HEK293 (cell line): ENCODE data around the gene FBL.

Source experiments
- CTCF ChIA-PET: fragments of 350-600 bp; formaldehyde crosslinking; extraction: SDS; loops from one replicate; lab custom pipeline; 2021; ENCODE audit warnings: antibody characterized with exemption; lab: Yijun Ruan, JAX
- POLR2A ChIA-PET: fragments of 300-600 bp; formaldehyde crosslinking; extraction: SDS; loops from one replicate; lab custom pipeline; 2020; ENCODE audit warnings: antibody characterized with exemption, inconsistent platforms; lab: Yijun Ruan, JAX
- H3K27ac ChIP-seq: fragments of 200-500 bp; sonication (Bioruptor generic); 2 replicates; pipeline ENCODE4 v1.5.1; 2014; ENCODE audit warnings: low read depth, low read length, control low read depth, inconsistent platforms; ENCODE audit errors: extremely low read depth
- H3K36me3 ChIP-seq, 2 experiments: fragments of 200-500 bp in 1 of 2; sonication (Bioruptor generic) in 1 of 2; 1 replicate in 1 of 2; 2 replicates in 1 of 2; pipeline ENCODE4 v1.5.1; 2014 to 2017; ENCODE audit warnings: inconsistent platforms in 2 of 2, low read length in 2 of 2; ENCODE audit not compliant: control insufficient read depth in 2 of 2, insufficient read depth in 1 of 2
- H3K4me1 ChIP-seq: fragments of 200-500 bp; sonication (Bioruptor generic); 2 replicates; pipeline ENCODE4 v1.5.1; 2014; ENCODE audit warnings: mild to moderate bottlenecking, low read length, inconsistent platforms; ENCODE audit not compliant: control insufficient read depth, insufficient read depth
- H3K4me3 ChIP-seq: 2 replicates; pipeline ENCODE4 v1.5.1; 2011; ENCODE audit warnings: low read depth, mild to moderate bottlenecking, control low read depth, low read length, moderate library complexity
- H3K9me3 ChIP-seq: fragments of 200-500 bp; sonication (Bioruptor generic); 2 replicates; pipeline ENCODE4 v1.5.1; 2014; ENCODE audit warnings: low read depth, low read length, inconsistent platforms; ENCODE audit not compliant: control insufficient read depth, insufficient read depth
- FEZF1 ChIP-seq: fragments of 450-650 bp; formaldehyde crosslinking; IDR thresholded peaks from 2 replicates; pipeline ENCODE4 v1.5.1; 2016; ENCODE audit warnings: missing biosample characterization, missing genetic modification characterization
- KLF9 ChIP-seq: fragments of 450-650 bp; formaldehyde crosslinking; IDR thresholded peaks from 2 replicates; pipeline ENCODE4 v1.5.1; 2016; ENCODE audit warnings: missing biosample characterization, missing genetic modification characterization, low read depth
- SP2 ChIP-seq: fragments of 450-650 bp; formaldehyde crosslinking; IDR thresholded peaks from 2 replicates; pipeline ENCODE4 v1.5.1; 2016; ENCODE audit warnings: missing biosample characterization, missing genetic modification characterization
- ZNF10 ChIP-seq: fragments of 450-650 bp; formaldehyde crosslinking; IDR thresholded peaks from 2 replicates; pipeline ENCODE4 v1.5.1; 2017; ENCODE audit warnings: missing biosample characterization, missing genetic modification characterization
- ZNF157 ChIP-seq: fragments of 450-650 bp; formaldehyde crosslinking; IDR thresholded peaks from 2 replicates; pipeline ENCODE4 v1.5.1; 2016; ENCODE audit warnings: missing biosample characterization, missing genetic modification characterization
- ZNF404 ChIP-seq: fragments of 450-650 bp; formaldehyde crosslinking; IDR thresholded peaks from 2 replicates; pipeline ENCODE4 v1.5.1; 2017; ENCODE audit warnings: missing biosample characterization, missing genetic modification characterization
- ZNF558 ChIP-seq: fragments of 450-650 bp; formaldehyde crosslinking; IDR thresholded peaks from 2 replicates; pipeline ENCODE4 v1.5.1; 2016; ENCODE audit warnings: missing biosample characterization, missing genetic modification characterization
- ZNF596 ChIP-seq: fragments of 450-650 bp; IDR thresholded peaks from 2 replicates; pipeline ENCODE4 v1.5.0; 2018; ENCODE audit warnings: missing biosample characterization, mild to moderate bottlenecking, missing genetic modification characterization, moderate library complexity
- ZNF600 ChIP-seq: fragments of 450-650 bp; formaldehyde crosslinking; IDR thresholded peaks from 2 replicates; pipeline ENCODE4 v1.5.1; 2016; ENCODE audit warnings: missing biosample characterization, missing genetic modification characterization
- ZNF623 ChIP-seq: fragments of 450-650 bp; formaldehyde crosslinking; IDR thresholded peaks from 2 replicates; pipeline ENCODE4 v1.5.1; 2016; ENCODE audit warnings: missing biosample characterization, missing genetic modification characterization
- ZNF777 ChIP-seq: fragments of 450-650 bp; formaldehyde crosslinking; IDR thresholded peaks from 2 replicates; pipeline ENCODE4 v1.5.1; 2017; ENCODE audit warnings: missing biosample characterization, missing genetic modification characterization, borderline replicate concordance
- ZNF785 ChIP-seq: fragments of 450-650 bp; formaldehyde crosslinking; IDR thresholded peaks from 2 replicates; pipeline ENCODE4 v1.5.1; 2016; ENCODE audit warnings: missing biosample characterization, missing genetic modification characterization
- ZSCAN16 ChIP-seq: fragments of 450-650 bp; formaldehyde crosslinking; IDR thresholded peaks from 2 replicates; pipeline ENCODE4 v1.5.1; 2016; ENCODE audit warnings: missing biosample characterization, missing genetic modification characterization
- TF ChIP-seq, protein P1 (sequence below): fragments of 450-650 bp; formaldehyde crosslinking; IDR thresholded peaks from 2 replicates; pipeline ENCODE4 v1.5.1; 2016; ENCODE audit warnings: missing biosample characterization, missing genetic modification characterization
- TF ChIP-seq, protein P2 (sequence below): fragments of 450-650 bp; formaldehyde crosslinking; IDR thresholded peaks from 2 replicates; pipeline ENCODE4 v1.5.1; 2016; ENCODE audit warnings: missing biosample characterization, missing genetic modification characterization
- TF ChIP-seq, protein P3 (sequence below): fragments of 450-650 bp; formaldehyde crosslinking; IDR thresholded peaks from 2 replicates; pipeline ENCODE4 v1.5.1; 2016; ENCODE audit warnings: missing biosample characterization, missing genetic modification characterization
- TF ChIP-seq, protein P4 (sequence below): fragments of 450-650 bp; formaldehyde crosslinking; conservative IDR thresholded peaks from 2 replicates; pipeline ENCODE4 v1.5.1; 2016; ENCODE audit warnings: low read depth, missing biosample characterization, missing genetic modification characterization

The FBL gene

DNA sequence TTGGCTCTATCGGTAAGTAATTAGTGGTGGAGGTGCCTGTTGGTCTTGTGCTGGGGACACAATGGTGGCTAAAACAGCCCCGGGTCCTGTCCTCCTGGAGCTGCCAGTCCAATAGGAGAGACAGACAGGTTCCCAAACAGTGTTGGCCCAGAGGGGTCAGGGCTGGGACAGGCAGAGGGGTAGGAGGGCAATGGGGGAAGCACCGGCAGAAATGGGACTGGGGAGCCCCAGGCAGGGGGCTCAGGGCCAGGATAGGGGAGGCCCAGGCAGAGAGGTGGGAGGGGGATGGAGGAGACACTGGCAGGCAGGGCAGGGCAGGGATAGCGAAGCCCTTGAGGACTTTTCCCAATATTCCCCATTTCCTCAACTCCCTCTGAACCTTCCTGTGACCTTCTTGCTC, 2.2 kb upstream of the FBL start:
- POLR2A ChIA-PET = no interaction called here
- CTCF ChIA-PET = no interaction called here
- TF ChIP-seq ZNF157 (tag by site-specific recombination) (peak; percentile 11; the same call in 1 of the 2 replicates), ZNF10 (tag by site-specific recombination) (no peak)
- Histone ChIP-seq H3K4me3 (no peak overlapping the region), H3K4me1 (peaks cover 28% of the 10 kb centered on the region), H3K27ac (no peak overlapping the region), H3K9me3 (no peaks in the 10 kb centered on the region), H3K36me3 (peaks cover 0 to 2% of the 10 kb centered on the region in 2 experiments; a peak in 1 of 3 replicates)

DNA sequence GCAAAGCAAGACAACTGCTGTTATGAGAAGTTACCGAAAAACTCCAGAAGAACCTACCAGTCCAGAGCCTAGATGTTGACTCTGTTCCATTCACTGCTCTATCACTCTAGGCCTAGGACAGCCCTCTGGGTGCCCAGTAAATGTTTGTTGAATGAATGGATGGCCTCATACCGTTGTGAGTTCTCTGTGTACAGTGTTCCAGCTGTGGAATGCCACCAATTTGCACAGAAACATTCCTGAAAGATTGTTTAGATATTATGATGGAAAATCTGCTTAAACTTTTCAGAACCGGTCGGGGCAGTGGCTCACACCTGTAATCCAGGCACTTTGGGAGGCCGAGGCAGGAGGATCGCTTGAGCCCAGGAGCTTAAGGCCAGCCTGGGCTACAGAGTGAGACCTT, 1.3 kb upstream of the FBL start:
- no peak overlapping the region for H3K27ac ChIP-seq
- TF ChIP-seq ZNF785 (tag by site-specific recombination) (no peak), ZNF558 (0 out of 2 replicates have a peak, but pooled peaks have one; percentile 25)
- TF ChIP-seq, protein P1, sequence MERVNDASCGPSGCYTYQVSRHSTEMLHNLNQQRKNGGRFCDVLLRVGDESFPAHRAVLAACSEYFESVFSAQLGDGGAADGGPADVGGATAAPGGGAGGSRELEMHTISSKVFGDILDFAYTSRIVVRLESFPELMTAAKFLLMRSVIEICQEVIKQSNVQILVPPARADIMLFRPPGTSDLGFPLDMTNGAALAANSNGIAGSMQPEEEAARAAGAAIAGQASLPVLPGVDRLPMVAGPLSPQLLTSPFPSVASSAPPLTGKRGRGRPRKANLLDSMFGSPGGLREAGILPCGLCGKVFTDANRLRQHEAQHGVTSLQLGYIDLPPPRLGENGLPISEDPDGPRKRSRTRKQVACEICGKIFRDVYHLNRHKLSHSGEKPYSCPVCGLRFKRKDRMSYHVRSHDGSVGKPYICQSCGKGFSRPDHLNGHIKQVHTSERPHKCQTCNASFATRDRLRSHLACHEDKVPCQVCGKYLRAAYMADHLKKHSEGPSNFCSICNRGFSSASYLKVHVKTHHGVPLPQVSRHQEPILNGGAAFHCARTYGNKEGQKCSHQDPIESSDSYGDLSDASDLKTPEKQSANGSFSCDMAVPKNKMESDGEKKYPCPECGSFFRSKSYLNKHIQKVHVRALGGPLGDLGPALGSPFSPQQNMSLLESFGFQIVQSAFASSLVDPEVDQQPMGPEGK (tag by site-specific recombination) = no peak
- TF ChIP-seq, protein P2, sequence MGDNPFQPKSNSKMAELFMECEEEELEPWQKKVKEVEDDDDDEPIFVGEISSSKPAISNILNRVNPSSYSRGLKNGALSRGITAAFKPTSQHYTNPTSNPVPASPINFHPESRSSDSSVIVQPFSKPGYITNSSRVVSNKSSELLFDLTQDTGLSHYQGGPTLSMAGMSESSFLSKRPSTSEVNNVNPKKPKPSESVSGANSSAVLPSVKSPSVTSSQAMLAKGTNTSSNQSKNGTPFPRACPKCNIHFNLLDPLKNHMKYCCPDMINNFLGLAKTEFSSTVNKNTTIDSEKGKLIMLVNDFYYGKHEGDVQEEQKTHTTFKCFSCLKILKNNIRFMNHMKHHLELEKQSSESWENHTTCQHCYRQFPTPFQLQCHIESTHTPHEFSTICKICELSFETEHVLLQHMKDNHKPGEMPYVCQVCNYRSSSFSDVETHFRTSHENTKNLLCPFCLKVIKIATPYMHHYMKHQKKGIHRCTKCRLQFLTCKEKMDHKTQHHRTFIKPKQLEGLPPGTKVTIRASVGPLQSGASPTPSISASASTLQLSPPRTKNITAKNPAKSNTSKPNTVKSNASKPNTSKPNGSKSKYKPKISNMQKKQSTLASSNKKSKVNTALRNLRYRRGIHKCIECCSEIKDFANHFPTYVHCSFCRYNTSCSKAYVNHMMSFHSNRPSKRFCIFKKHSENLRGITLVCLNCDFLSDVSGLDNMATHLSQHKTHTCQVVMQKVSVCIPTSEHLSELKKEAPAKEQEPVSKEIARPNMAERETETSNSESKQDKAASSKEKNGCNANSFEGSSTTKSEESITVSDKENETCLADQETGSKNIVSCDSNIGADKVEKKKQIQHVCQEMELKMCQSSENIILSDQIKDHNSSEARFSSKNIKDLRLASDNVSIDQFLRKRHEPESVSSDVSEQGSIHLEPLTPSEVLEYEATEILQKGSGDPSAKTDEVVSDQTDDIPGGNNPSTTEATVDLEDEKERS (tag by site-specific recombination) = no peak
- ChIA-PET POLR2A (interaction anchor here (2.4 to 6.5 kb wide), 4 partner anchors 12 to 412 kb away, joined by 8 to 124 read pairs (median 19); partner anchors contain the start of genes DYRK1B, PSMC4 and RPS16), CTCF (interaction anchor here (1.2 to 7.8 kb wide), 3 partner anchors 14 to 787 kb away, joined by 3 to 237 read pairs (median 63); partner anchors contain the start of gene DYRK1B)
- no peaks in the 10 kb centered on the region for H3K9me3 ChIP-seq
- peaks cover 36% of the 10 kb centered on the region for H3K4me1 ChIP-seq
- peaks cover 0 to 3% of the 10 kb centered on the region in 2 experiments; a peak in 1 of 3 replicates for H3K36me3 ChIP-seq
- no peak overlapping the region for H3K4me3 ChIP-seq

DNA sequence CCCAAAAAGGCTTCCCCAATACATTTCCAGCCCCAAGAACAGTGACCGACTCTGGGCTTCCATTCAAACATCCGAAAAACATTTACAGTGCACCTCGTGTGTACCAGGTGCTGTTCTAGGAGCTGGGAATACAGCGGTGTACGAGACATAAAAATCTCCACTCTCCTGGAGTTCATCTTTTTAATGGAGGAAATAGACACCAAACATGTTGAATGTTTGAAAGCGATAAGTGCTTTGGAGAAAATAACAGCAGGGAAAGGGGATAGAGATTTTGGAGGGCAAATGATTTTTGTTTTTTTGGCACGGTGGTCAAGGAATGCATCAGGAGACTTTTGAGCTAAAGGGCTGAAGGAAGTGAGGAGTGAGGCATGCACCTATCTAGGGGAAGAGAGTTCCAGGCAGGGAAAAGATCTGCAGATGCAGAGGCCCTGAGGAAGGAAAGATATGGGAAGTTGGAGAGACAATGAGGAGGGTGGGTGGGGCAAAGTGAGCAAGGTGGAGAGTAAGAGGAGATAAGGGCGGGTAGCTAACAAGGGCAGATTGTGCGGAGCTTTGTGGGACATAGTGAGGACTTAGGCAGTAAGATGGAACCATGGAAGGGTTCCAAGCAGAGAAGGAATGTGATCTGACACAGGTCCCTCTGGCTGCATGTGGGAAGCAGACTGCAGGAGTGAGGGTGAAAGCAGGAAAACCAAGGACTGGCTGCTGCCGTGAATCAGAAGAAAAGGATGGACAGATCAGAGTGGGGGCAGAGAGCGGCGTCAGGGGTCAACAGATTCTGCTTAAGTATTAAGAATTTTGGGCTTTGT, 703 bp upstream of the FBL start:
- Histone ChIP-seq H3K36me3 (peaks cover 0 to 3% of the 10 kb centered on the region in 2 experiments; a peak in 1 of 3 replicates), H3K9me3 (no peaks in the 10 kb centered on the region), H3K4me3 (peak overlapping the region; percentile 24), H3K27ac (peak overlapping the region; percentile 78), H3K4me1 (peaks cover 43% of the 10 kb centered on the region)
- CTCF ChIA-PET = interaction anchor here (0.5 to 7.8 kb wide), 9 partner anchors 13 to 1906 kb away, joined by 3 to 237 read pairs (median 3); partner anchors contain the start of genes DYRK1B and PSMC4
- POLR2A ChIA-PET = interaction anchor here (0.5 to 6.5 kb wide), 16 partner anchors 8 to 885 kb away, joined by 3 to 124 read pairs (median 7); partner anchors contain the start of genes DYRK1B, PSMC4, RPS16 and ZNF546
- no peak for TF ChIP-seq ZSCAN16 (tag by site-specific recombination)
- TF ChIP-seq SP2 = peak; percentile 31; the same call in 1 of the 2 replicates
- TF ChIP-seq, protein P3, sequence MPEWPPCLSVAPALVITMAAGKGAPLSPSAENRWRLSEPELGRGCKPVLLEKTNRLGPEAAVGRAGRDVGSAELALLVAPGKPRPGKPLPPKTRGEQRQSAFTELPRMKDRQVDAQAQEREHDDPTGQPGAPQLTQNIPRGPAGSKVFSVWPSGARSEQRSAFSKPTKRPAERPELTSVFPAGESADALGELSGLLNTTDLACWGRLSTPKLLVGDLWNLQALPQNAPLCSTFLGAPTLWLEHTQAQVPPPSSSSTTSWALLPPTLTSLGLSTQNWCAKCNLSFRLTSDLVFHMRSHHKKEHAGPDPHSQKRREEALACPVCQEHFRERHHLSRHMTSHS (tag by site-specific recombination) = 0 out of 2 replicates have a peak, but pooled peaks have one; percentile 5
- TF ChIP-seq ZNF596 (tag by site-specific recombination) = no peak
- TF ChIP-seq FEZF1 (tag by site-specific recombination) = peak; percentile 67
- TF ChIP-seq KLF9 (tag by site-specific recombination) = peak; percentile 75
- peak; percentile 9; the same call in 1 of the 2 replicates for TF ChIP-seq ZNF777 (tag by site-specific recombination)
- 0 out of 2 replicates have a peak, but pooled peaks have one; percentile 9 for TF ChIP-seq ZNF404 (tag by site-specific recombination)
- TF ChIP-seq ZNF600 (tag by site-specific recombination) = peak; percentile 47; the same call in 1 of the 2 replicates
- TF ChIP-seq, protein P4, sequence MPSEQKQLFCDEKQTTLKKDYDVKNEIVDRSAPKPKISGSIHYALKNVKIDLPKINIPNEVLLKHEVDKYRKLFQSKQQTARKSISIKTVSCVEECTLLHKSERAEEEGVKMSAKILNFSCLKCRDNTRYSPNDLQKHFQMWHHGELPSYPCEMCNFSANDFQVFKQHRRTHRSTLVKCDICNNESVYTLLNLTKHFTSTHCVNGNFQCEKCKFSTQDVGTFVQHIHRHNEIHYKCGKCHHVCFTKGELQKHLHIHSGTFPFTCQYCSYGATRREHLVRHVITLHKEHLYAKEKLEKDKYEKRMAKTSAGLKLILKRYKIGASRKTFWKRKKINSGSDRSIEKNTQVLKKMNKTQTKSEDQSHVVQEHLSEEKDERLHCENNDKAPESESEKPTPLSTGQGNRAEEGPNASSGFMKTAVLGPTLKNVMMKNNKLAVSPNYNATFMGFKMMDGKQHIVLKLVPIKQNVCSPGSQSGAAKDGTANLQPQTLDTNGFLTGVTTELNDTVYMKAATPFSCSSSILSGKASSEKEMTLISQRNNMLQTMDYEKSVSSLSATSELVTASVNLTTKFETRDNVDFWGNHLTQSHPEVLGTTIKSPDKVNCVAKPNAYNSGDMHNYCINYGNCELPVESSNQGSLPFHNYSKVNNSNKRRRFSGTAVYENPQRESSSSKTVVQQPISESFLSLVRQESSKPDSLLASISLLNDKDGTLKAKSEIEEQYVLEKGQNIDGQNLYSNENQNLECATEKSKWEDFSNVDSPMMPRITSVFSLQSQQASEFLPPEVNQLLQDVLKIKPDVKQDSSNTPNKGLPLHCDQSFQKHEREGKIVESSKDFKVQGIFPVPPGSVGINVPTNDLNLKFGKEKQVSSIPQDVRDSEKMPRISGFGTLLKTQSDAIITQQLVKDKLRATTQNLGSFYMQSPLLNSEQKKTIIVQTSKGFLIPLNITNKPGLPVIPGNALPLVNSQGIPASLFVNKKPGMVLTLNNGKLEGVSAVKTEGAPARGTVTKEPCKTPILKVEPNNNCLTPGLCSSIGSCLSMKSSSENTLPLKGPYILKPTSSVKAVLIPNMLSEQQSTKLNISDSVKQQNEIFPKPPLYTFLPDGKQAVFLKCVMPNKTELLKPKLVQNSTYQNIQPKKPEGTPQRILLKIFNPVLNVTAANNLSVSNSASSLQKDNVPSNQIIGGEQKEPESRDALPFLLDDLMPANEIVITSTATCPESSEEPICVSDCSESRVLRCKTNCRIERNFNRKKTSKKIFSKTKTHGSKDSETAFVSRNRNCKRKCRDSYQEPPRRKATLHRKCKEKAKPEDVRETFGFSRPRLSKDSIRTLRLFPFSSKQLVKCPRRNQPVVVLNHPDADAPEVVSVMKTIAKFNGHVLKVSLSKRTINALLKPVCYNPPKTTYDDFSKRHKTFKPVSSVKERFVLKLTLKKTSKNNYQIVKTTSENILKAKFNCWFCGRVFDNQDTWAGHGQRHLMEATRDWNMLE = 0 out of 2 replicates have a peak, but pooled peaks have one; percentile 13
- TF ChIP-seq ZNF785 (tag by site-specific recombination) = no peak
- 0 out of 2 replicates have a peak, but pooled peaks have one; percentile 31 for TF ChIP-seq ZNF623 (tag by site-specific recombination)
